Heart right ventricle (tissue), 16 donors: ENCODE results near the gene LMO1. TPM values are rescaled to one million over a fixed set of nuclear protein-coding genes. Genes with fewer than 3 reads are reported as not detected.

Experiments used
- ATAC-seq, 8 donors: fragments of 200-7000 bp; cut with Tn5 transposase; one replicate each; pipeline ENCODE4 v1.9.1; 2020; ENCODE audit warnings: mild to moderate bottlenecking in 8 of 8, moderate library complexity in 8 of 8, moderate number of reproducible peaks in 1 of 8
- DNase-seq, 2 donors: peaks; one replicate each; pipeline ENCODE4 v3.0.0-alpha.2; 2020
- H3K27ac ChIP-seq, 10 donors: fragments of 200-600 bp; sonication (generic) in 2 of 10; one replicate each; pipeline versions ENCODE4 v1.5.0 to v1.8.0; 2020 to 2022; ENCODE audit warnings: mild to moderate bottlenecking in 3 of 10
- H3K27me3 ChIP-seq, 7 donors: fragments of 200-600 bp; one replicate each; pipeline ENCODE4 v1.8.0; 2021 to 2022; ENCODE audit warnings: mild to moderate bottlenecking in 2 of 7
- H3K36me3 ChIP-seq, 9 donors: fragments of 200-600 bp; sonication (generic) in 1 of 9; one replicate each; pipeline versions ENCODE4 v1.5.0 to v1.8.0; 2020 to 2022; ENCODE audit warnings: mild to moderate bottlenecking in 2 of 9
- H3K4me1 ChIP-seq, 9 donors: fragments of 200-600 bp; sonication (generic) in 1 of 9; one replicate each; pipeline versions ENCODE4 v1.5.0 to v1.8.0; 2020 to 2022; ENCODE audit warnings: mild to moderate bottlenecking in 4 of 9
- H3K4me3 ChIP-seq, 10 donors: fragments of 200-600 bp; sonication (generic) in 2 of 10; one replicate each; pipeline versions ENCODE4 v1.5.0 to v1.8.0; 2020 to 2022; ENCODE audit warnings: mild to moderate bottlenecking in 7 of 10, moderate library complexity in 2 of 10
- H3K9me3 ChIP-seq, 11 donors: fragments of 200-600 bp in 10 of 11; sonication (generic) in 2 of 11; one replicate each; pipeline versions ENCODE4 v1.5.0 to v1.8.0; 2013 to 2022; ENCODE audit warnings: mild to moderate bottlenecking in 2 of 11, control low read depth in 1 of 11, moderate library complexity in 1 of 11
- CTCF ChIP-seq, 9 donors: fragments of 200-600 bp; sonication (generic) in 2 of 9; IDR thresholded peaks; one replicate each; pipeline versions ENCODE4 v1.5.0 to v1.8.0; 2021 to 2022; ENCODE audit warnings: antibody characterized with exemption in 9 of 9, mild to moderate bottlenecking in 5 of 9, moderate library complexity in 1 of 9
- WGBS, 2 donors: extraction: QIAGEN DNeasy Blood & Tissue Kit; methylation state at CpG; one replicate each; pipeline ENCODE4 v1.1.7; 2013; ENCODE audit warnings: inconsistent platforms in 1 of 2; 5-methylcytosine and 5-hydroxymethylcytosine counted together
- intact Hi-C, 10 donors: fragments of 100-400 bp; cut with DNase I; formaldehyde crosslinking; loops; one replicate each; pipeline versions ENCODE4 v1.11.1 to v1.14.2; 2022
- polyA plus RNA-seq, 2 donors: library from polyadenylated mRNA; stranded (reverse); fragments of 200-250 nt; gene quantifications; one replicate each; pipeline ENCODE4 v1.2.3, GENCODE V29; 2013
- total RNA-seq, 10 donors: library from RNA; stranded (reverse); fragmentation: NEBNext Ultra II Directional in 3 of 10; extraction: Animal tissue kit (Norgen Biotek cat#: 25700) in 3 of 10; gene quantifications; one replicate each; pipeline versions ENCODE4 v1.2.1 to v1.2.4, GENCODE V29; 2021 to 2023
- donor health status: Arrhythmogenic right ventricular cardiomyopathy.
- donor health status: ischemic (EF 13 %, LVEDD 7.1; RV severe dilation, severe dysfunction).
- donor health status: healthy with polysubstance abuse.
- donor health status: DM: no; HTN: yes; CAD: no.
- donor health status: DM: no; HTN: no; CAD: no.
- donor health status: ischemic (EF 25% LVEDD 6.9; RV normal size, moderate dysfunction).
- donor health status: ischemic (EF 25% LVEDD 5.7; RV mildly dilated, moderate dysfunction).
- donor health status: healthy.
- donor health status: DM: yes; HTN: yes; CAD: no.
- donor health status: Ischemic cardiomyopathy.
- donor health status: ischemic (EF 35%, LVEDD 5.7; RV mildly dilated, moderate dysfunction).
- donor health status: nonischemic (EF 11% LVEDD 7.7; RV severe dilation, severe dysfunction).
- donor health status: DM: yes; HTN: yes; CAD: no.
- donor health status: PGD.
- donor health status: ischemic (EF 29% LVEDD 5.4; RV normal size, mild dysfunction).
- donor health status: nonischemic (EF 23%, LVEDD 6.1; RV moderate dilation, normal function).

The LMO1 gene
- total and polyA plus RNA-seq, 12 donors = 0.55 to 6.6 (median 2.4) TPM

- no peak overlapping the region for H3K27ac ChIP-seq
- peaks cover 0 to 9% (median 7%) of the 10 kb centered on the region in 9 donors for H3K4me1 ChIP-seq
- H3K4me3 ChIP-seq = no peak overlapping the region
- 92 to 93% methylated on average over 5 of the region's 5 CpGs for WGBS, 2 donors
- peaks cover 13 to 72% (median 45%) of the 10 kb centered on the region in 7 donors for H3K27me3 ChIP-seq
- ATAC-seq = no peak
- TF ChIP-seq CTCF (IDR thresholded peaks at IDR 0.05) = no peak
- no peak for DNase-seq
- H3K9me3 ChIP-seq = peaks cover 0 to 8% (median 0%) of the 10 kb centered on the region in 11 donors
- intact Hi-C loops = no loop called here
- H3K36me3 ChIP-seq = no peaks in the 10 kb centered on the region
Observed at GRCh38 chr11:8271106-8271886, 7.6 kb upstream of the LMO1 start.

GRCh38 chr11:8269636-8270035 lies 6.0 kb upstream of the LMO1 start:
- DNase-seq = no peak
- no peak for ATAC-seq
- no peak overlapping the region for H3K4me3 ChIP-seq
- no peaks in the 10 kb centered on the region for H3K36me3 ChIP-seq
- peaks cover 0 to 8% (median 0%) of the 10 kb centered on the region in 11 donors for H3K9me3 ChIP-seq
- H3K27me3 ChIP-seq = peaks cover 13 to 88% (median 62%) of the 10 kb centered on the region in 7 donors
- TF ChIP-seq CTCF (IDR thresholded peaks at IDR 0.05) = no peak
- 74 to 77% methylated on average over 5 of the region's 5 CpGs for WGBS, 2 donors
- intact Hi-C loops = loop anchor here in 1 of 10 donors (5.0 kb wide), 1 partner anchor 47 kb away; no protein-coding TSS in a partner anchor
- no peak overlapping the region for H3K27ac ChIP-seq
- peaks cover 0 to 9% (median 7%) of the 10 kb centered on the region in 9 donors for H3K4me1 ChIP-seq

- DNase-seq (no peak), ATAC-seq (peak in 5 of 8 donors; percentile 10 to 44 (median 20))
- intact Hi-C loops = loop anchor here in 1 of 10 donors (5.0 kb wide), 1 partner anchor 46 kb away; no protein-coding TSS in a partner anchor
- Histone ChIP-seq H3K27me3 (peaks cover 13 to 92% (median 67%) of the 10 kb centered on the region in 7 donors), H3K4me1 (peaks cover 0 to 12% (median 10%) of the 10 kb centered on the region in 9 donors), H3K4me3 (peak overlapping the region in 9 of 10 donors; percentile 32 to 59 (median 50)), H3K9me3 (no peaks in the 10 kb centered on the region), H3K36me3 (no peaks in the 10 kb centered on the region), H3K27ac (no peak overlapping the region)
- no peak for TF ChIP-seq CTCF (IDR thresholded peaks at IDR 0.05)
- WGBS, 2 donors = 11 to 13% methylated on average over 58 to 65 of the region's 65 CpGs
Observed at GRCh38 chr11:8268530-8269400, 5.1 kb upstream of the LMO1 start.
